Hepatocyte (in vitro differentiated cells): ENCODE data around the gene PTPRU. TPM values are rescaled to one million over a fixed set of nuclear protein-coding genes. Genes with fewer than 3 reads are reported as not detected.
"Not testable (repeated sequence)": the region's sequence is repeated elsewhere in the genome, so short reads cannot be mapped to it uniquely, and the experiment has no call there.

ENCODE experiments used
- DNase-seq: peaks from one replicate; pipeline ENCODE4 v3.0.0-alpha.2; 2016; ENCODE audit warnings: low spot score
- H2AFZ ChIP-seq: fragments of 200-600 bp; sonication (generic); 2 replicates; pipeline ENCODE4 v1.6.0; 2016; ENCODE audit warnings: antibody characterized with exemption, mild to moderate bottlenecking
- H3K27ac ChIP-seq: fragments of 200-600 bp; sonication (generic); 2 replicates; pipeline ENCODE4 v1.5.1; 2016; ENCODE audit warnings: mild to moderate bottlenecking
- H3K27me3 ChIP-seq: fragments of 200-600 bp; sonication (generic); 2 replicates; pipeline ENCODE4 v1.6.1; 2016
- H3K36me3 ChIP-seq: fragments of 200-600 bp; sonication (generic); replicated peaks from 2 replicates; pipeline ENCODE4 v1.5.1; 2016; ENCODE audit warnings: low read depth; ENCODE audit not compliant: insufficient read depth
- H3K4me1 ChIP-seq: fragments of 200-600 bp; sonication (generic); 2 replicates; pipeline ENCODE4 v1.5.1; 2016; ENCODE audit warnings: mild to moderate bottlenecking, moderate library complexity; ENCODE audit not compliant: insufficient read depth
- H3K4me2 ChIP-seq: fragments of 200-600 bp; sonication (generic); 2 replicates; pipeline ENCODE4 v1.6.0; 2016
- H3K4me3 ChIP-seq: fragments of 200-600 bp; sonication (generic); 2 replicates; pipeline ENCODE4 v1.5.1; 2016; ENCODE audit warnings: mild to moderate bottlenecking
- H3K79me2 ChIP-seq: fragments of 200-600 bp; sonication (generic); 2 replicates; pipeline ENCODE4 v1.6.0; 2017; ENCODE audit warnings: mild to moderate bottlenecking
- H3K9me2 ChIP-seq: fragments of 200-600 bp; sonication (generic); replicated peaks from 2 replicates; pipeline ENCODE4 v1.6.0; 2017; ENCODE audit warnings: mild to moderate bottlenecking; ENCODE audit not compliant: insufficient read depth
- H3K9me3 ChIP-seq: fragments of 200-600 bp; sonication (generic); 2 replicates; pipeline ENCODE4 v1.5.1; 2016; ENCODE audit warnings: low read depth, mild to moderate bottlenecking
- H4K20me1 ChIP-seq: fragments of 200-600 bp; sonication (generic); 2 replicates; pipeline ENCODE4 v1.6.0; 2016; ENCODE audit warnings: mild to moderate bottlenecking; ENCODE audit not compliant: insufficient read depth, poor library complexity, severe bottlenecking
- CTCF ChIP-seq: fragments of 200-600 bp; sonication (generic); IDR thresholded peaks from 2 replicates; pipeline ENCODE4 v1.5.1; 2016; ENCODE audit warnings: antibody characterized with exemption, mild to moderate bottlenecking; ENCODE audit not compliant: poor library complexity
- EZH2 ChIP-seq: fragments of 200-600 bp; sonication (generic); IDR thresholded peaks from 2 replicates; pipeline ENCODE4 v1.6.1; 2016; ENCODE audit warnings: antibody characterized with exemption, mild to moderate bottlenecking, borderline replicate concordance
- EZH2phosphoT487 ChIP-seq: fragments of 200-600 bp; sonication (generic); IDR thresholded peaks from one replicate; pipeline ENCODE4 v1.6.1; 2018; ENCODE audit warnings: antibody characterized with exemption, mild to moderate bottlenecking, low read depth, moderate library complexity; ENCODE audit not compliant: unreplicated experiment, severe bottlenecking
- WGBS: methylation state at CpG from one replicate; pipeline ENCODE4 v1.1.6; 2016; ENCODE audit warnings: low lambda C conversion rate; ENCODE audit errors: missing lambda C conversion rate; 5-methylcytosine and 5-hydroxymethylcytosine counted together
- polyA plus RNA-seq: library from polyadenylated mRNA; unstranded; fragments of >200 nt; fragmentation: Nextera tagmentation; extraction: Ambion mirVana; gene quantifications from 2 replicates; pipeline ENCODE4 v1.2.1, GENCODE V29; 2016
- total RNA-seq: library from RNA; depleted of rRNA; stranded (reverse); fragments of >200 nt; gene quantifications from 2 replicates; pipeline ENCODE4 v1.2.3, GENCODE V29; 2014

Gene PTPRU
- total and polyA plus RNA-seq, 2 experiments from 2014 or later, result 34.3 to 38.7 TPM

- WGBS, result 78% methylated on average over 2 of the region's 2 CpGs
These were observed 18.1 kb upstream of the PTPRU start for GRCh38 chr1:29218223-29218622.

GRCh38 chr1:29221296-29221695, 15.0 kb upstream of the PTPRU start:
- TF ChIP-seq EZH2 (no peak), EZH2phosphoT487 (no peak), CTCF (no peak)

More at GRCh38 chr1:29218223-29218622, 18.1 kb upstream of the PTPRU start:
- H3K4me3 ChIP-seq, result no peak overlapping the region
- DNase-seq, result no peak
- no peak overlapping the region for H3K27ac ChIP-seq
- H3K9me2 ChIP-seq, result no peaks in the 10 kb centered on the region
- H3K27me3 ChIP-seq, result no peaks in the 10 kb centered on the region
- TF ChIP-seq EZH2, result no peak
- no peaks in the 10 kb centered on the region for H3K9me3 ChIP-seq
- H3K36me3 ChIP-seq, result no peaks in the 10 kb centered on the region
- H3K4me2 ChIP-seq, result no peak overlapping the region
- H3K79me2 ChIP-seq, result no peaks in the 10 kb centered on the region
- H3K4me1 ChIP-seq, result no peaks in the 10 kb centered on the region
- no peak overlapping the region for H2AFZ ChIP-seq
- no peaks in the 10 kb centered on the region for H4K20me1 ChIP-seq

GRCh38 chr1:29222260-29222659, 14.1 kb upstream of the PTPRU start:
- H3K4me2 ChIP-seq, H3K9me2 ChIP-seq, H3K36me3 ChIP-seq, H3K4me1 ChIP-seq, H3K4me3 ChIP-seq, H2AFZ ChIP-seq, DNase-seq, H3K27me3 ChIP-seq, H4K20me1 ChIP-seq, H3K79me2 ChIP-seq, H3K9me3 ChIP-seq, H3K27ac ChIP-seq: not testable (repeated sequence)
- WGBS, result 93% methylated on average over 6 of the region's 6 CpGs

More at GRCh38 chr1:29221296-29221695, 15.0 kb upstream of the PTPRU start:
- Histone ChIP-seq H3K9me2 (no peaks in the 10 kb centered on the region), H4K20me1 (no peaks in the 10 kb centered on the region), H3K79me2 (no peaks in the 10 kb centered on the region), H3K36me3 (no peaks in the 10 kb centered on the region), H3K9me3 (no peaks in the 10 kb centered on the region), H3K4me2 (no peak overlapping the region), H3K4me1 (no peaks in the 10 kb centered on the region), H3K27me3 (no peaks in the 10 kb centered on the region), H3K27ac (no peak overlapping the region), H2AFZ (no peak overlapping the region), H3K4me3 (no peak overlapping the region)
- DNase-seq, result no peak
- WGBS, result 90% methylated on average over 3 of the region's 3 CpGs

- no peak for DNase-seq
These were observed 13.6 kb upstream of the PTPRU start for GRCh38 chr1:29222686-29223085.

More at GRCh38 chr1:29222686-29223085, 13.6 kb upstream of the PTPRU start:
- H3K4me2 ChIP-seq, result no peak overlapping the region
- TF ChIP-seq EZH2 (no peak), EZH2phosphoT487 (no peak), CTCF (no peak)
- H3K4me3 ChIP-seq, result no peak overlapping the region
- H3K9me2 ChIP-seq, result no peaks in the 10 kb centered on the region
- no peak overlapping the region for H2AFZ ChIP-seq
- H4K20me1 ChIP-seq, result no peaks in the 10 kb centered on the region
- 64% methylated on average over 1 of the region's 1 CpG for WGBS
- no peak overlapping the region for H3K27ac ChIP-seq
- H3K79me2 ChIP-seq, result no peaks in the 10 kb centered on the region
- no peaks in the 10 kb centered on the region for H3K4me1 ChIP-seq
- no peaks in the 10 kb centered on the region for H3K27me3 ChIP-seq
- H3K9me3 ChIP-seq, result no peaks in the 10 kb centered on the region
- no peaks in the 10 kb centered on the region for H3K36me3 ChIP-seq
